ENCODE data around the gene ZNF814.
"Not testable (repeated sequence)": the region's sequence is repeated elsewhere in the genome, so short reads cannot be mapped to it uniquely, and the experiment has no call there.

Gene ZNF814

DNA sequence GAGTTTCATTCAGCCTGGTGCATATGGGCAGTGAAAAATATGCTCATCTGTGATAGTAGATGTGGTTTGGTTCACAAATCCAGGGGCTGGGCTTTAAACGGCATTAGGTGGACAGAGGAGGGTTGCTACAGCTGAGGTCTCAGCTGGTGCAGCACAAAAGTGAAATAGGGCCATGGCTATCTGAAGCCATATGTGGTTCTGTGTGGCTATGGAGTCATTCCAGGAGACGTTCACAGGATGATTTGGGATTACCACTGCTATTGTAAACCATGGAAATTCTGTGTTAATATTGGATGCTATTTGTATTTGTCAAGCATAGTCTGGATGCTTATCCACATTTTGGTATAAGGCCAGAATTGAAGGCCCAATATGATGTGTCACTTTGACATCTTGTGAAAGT, 34.7 kb downstream of the ZNF814 start:
- DNase-seq: not testable (repeated sequence)

GRCh38 chr19:57851812-57852603, 36.8 kb downstream of the ZNF814 start:
- DNase-seq: not testable (repeated sequence)

GRCh38 chr19:57850553-57851017, 38.3 kb downstream of the ZNF814 start:
- DNase-seq: no peak

GRCh38 chr19:57849666-57850473, 39.0 kb downstream of the ZNF814 start, which contains the start of gene ZNF587:
TSS of gene ZNF587 (plus strand) at chr19:57849859. CDS start at chr19:57850039, 180 bp downstream.
- DNase-seq: peak; percentile 36

DNA sequence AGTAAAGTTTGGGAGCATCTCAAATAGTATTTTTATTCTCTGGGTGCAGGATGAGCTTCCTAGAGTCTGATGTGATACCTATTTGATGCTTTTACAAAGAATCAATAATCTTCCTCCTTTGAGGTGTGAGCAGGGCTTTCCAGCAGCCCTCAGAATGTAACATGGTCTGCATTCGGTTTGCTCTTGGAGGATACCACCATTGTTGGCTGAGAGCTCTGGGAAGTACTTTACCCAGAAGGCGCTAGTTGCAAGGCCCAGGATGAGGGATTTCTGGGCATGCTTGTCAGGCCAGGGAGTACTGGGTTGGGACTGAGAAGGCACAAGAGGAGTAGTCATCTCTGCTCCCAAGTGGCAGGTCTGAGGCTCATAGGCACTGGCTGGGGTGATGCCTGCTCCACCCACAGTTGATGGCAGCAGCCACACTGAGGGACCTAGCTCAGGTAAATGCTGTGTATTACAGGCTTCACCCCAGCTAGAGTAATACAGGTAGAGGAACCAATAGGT, 39.6 kb downstream of the ZNF814 start:
- DNase-seq: not testable (repeated sequence)

DNA sequence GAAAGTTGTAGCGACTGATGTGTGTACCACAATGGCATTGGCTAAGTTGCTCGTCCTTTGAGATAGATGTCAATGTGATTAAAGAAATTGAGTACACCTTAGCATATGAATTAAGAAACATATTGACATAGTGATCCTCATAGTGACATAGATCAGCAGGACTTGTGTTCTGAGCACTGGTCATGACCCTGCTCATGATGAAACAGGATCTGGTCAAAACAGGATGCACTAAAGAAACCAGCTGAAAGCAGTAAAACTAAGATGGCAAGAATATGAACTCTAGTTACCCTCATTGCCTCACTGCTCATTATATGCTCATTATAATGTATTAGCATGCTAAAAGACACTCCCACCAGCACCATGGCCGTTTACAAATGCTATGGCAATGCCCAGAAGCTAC, 41.7 kb downstream of the ZNF814 start:
- not testable (repeated sequence) for DNase-seq

DNA sequence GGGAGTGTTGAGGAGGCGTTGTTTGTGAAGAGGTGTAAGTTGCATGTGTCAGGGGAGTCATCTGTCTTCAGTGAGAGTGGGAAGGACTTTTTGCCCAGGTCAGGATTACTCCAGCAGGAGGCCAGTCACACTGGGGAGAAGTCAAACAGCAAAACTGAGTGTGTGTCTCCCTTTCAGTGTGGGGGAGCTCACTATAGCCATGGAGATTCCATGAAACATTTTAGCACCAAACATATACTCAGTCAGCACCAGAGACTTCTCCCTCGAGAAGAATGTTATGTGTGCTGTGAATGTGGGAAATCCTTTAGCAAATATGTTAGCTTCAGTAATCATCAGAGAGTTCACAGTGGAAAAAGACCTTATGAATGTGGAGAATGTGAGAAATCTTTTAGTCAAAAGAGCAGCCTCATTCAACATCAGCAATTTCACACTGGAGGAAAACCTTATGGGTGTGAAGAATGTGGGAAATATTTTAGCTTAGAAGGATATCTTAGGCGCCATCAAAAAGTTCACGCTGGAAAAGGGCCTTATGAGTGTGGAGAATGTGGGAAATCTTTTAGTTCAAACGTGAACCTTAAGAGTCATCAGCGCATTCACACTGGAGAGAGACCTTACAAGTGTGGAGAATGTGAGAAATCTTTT, 47.6 kb downstream of the ZNF814 start:
- DNase-seq: no peak

- DNase-seq: not testable (repeated sequence)
Observed at GRCh38 chr19:57838622-57839191, 50.1 kb downstream of the ZNF814 start.

- DNase-seq: not testable (repeated sequence)
Observed at GRCh38 chr19:57836991-57837390, 51.8 kb downstream of the ZNF814 start.

GRCh38 chr19:57830071-57830602, 58.7 kb downstream of the ZNF814 start, which contains the start of gene ZNF587B:
TSS of gene ZNF587B (plus strand) at chr19:57830299. CDS start at chr19:57830529, 230 bp downstream.
- DNase-seq: no peak

- DNase-seq: no peak
Observed at GRCh38 chr19:57829316-57829715, 59.5 kb downstream of the ZNF814 start.

DNA sequence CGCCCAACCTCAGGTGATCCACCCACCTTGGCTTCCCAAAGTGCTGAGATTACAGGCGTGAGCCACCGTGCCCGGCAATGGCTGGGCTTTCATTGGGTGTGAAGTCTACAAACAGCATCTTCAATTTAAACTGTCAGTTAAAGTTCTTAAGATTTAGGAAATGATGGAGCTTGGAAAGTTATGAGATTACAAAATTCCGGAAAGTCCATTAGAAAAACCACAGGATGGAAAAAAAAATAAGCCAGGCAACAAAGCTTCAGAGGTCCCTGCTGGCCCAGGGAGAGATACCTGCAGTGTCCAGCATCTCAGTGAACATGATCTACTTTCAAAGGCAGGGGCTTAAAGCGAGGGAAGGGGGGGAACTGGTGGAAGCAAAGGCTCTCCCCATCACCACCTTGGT, 63.3 kb downstream of the ZNF814 start:
- no peak for DNase-seq

DNA sequence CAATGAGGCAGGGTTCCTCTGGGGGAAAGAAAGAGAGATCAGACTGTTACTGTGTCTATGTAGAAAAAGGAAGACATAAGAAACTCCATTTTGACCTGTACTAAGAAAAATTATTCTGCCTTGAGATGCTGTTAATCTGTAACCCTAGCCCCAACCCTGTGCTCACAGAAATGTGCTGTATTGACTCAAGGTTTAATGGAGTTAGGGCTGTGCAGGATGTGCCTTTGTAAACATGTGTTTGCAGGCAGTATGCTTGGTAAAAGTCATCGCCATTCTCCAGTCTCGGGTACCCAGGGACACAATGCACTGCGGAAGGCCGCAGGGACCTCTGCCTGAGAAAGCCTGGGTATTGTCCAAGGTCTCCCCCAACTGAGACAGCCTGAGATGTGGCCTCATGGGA, 65.2 kb downstream of the ZNF814 start:
- not testable (repeated sequence) for DNase-seq

DNA sequence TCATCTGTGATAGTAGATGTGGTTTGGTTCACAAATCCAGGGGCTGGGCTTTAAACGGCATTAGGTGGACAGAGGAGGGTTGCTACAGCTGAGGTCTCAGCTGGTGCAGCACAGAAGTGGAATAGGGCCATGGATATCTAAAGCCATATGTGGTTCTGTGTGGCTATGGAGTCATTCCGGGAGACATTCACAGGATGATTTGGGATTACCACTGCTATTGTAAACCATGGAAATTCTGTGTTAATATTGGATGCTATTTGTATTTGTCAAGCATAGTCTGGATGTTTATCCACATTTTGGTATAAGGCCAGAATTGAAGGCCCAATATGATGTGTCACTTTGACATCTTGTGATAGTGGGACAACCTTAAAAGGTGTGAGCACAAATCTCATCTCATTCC, 65.7 kb downstream of the ZNF814 start:
- not testable (repeated sequence) for DNase-seq

GRCh38 chr19:57821501-57821900, 67.3 kb downstream of the ZNF814 start:
- not testable (repeated sequence) for DNase-seq

DNA sequence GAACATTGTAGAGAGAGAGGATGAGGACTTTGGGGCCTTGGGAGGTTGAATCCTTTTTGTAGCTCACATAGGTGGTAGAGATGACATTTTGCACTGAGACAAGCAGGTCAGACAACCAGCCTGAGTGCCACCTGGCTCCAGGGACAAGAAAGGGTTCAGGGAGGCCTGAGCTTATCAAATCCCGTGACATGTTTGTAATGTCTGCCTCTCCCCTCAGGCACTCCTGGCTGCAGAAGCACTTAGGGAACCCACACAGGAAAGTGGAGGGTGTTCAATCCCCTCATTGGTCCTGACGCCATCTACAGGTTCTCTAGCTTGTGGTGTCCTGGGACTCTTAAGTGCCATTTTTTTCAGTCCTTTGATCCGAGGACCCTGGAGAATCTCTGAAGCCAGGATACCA, 67.7 kb downstream of the ZNF814 start:
- not testable (repeated sequence) for DNase-seq

GRCh38 chr19:57820599-57820998, 68.2 kb downstream of the ZNF814 start:
- DNase-seq: no peak

- peak; percentile 92 for DNase-seq
Observed at GRCh38 chr19:57819475-57820148, 69.2 kb downstream of the ZNF814 start.

- DNase-seq: no peak
Observed at GRCh38 chr19:57818378-57818777, 70.5 kb downstream of the ZNF814 start.

- no peak for DNase-seq
Observed at GRCh38 chr19:57817976-57818375, 70.9 kb downstream of the ZNF814 start.

DNA sequence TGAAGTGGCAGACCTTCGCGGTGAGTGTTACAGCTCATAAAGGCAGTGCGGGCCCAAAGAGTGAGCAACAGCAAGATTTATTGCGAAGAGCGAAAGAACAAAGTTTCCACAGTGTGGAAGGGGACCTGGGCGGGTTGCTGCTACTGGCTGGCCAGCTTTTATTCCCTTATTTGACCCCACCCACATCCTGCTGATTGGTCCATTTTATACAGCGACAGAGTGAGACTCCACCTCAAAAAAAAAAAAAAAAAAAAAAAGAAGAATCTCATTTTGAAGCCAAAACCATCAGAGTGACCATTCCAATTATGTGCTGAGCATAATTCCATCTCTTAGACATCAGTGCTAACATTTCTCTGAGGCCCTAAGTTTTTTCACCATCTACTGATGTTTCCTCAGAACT, 72.2 kb downstream of the ZNF814 start:
- no peak for DNase-seq
